Body of pancreas (tissue), 4 donors: ENCODE data around the gene MICB.

Experiments used
- POLR2A ChIP-seq, 3 donors: fragments of 450-650 bp; IDR thresholded peaks; one replicate each; pipeline ENCODE4 v1.6.1; 2016; ENCODE audit warnings: antibody characterized with exemption in 3 of 3, mild to moderate bottlenecking in 2 of 3
- TF ChIP-seq, protein P1 (sequence below), 7 experiments: fragments of 450-650 bp in 4 of 7; fragments of 200-600 bp in 3 of 7; sonication (generic) in 3 of 7; IDR thresholded peaks; one replicate each; pipeline ENCODE4 v1.5.1; 2016 to 2019; ENCODE audit warnings: antibody characterized with exemption in 7 of 7

DNA sequence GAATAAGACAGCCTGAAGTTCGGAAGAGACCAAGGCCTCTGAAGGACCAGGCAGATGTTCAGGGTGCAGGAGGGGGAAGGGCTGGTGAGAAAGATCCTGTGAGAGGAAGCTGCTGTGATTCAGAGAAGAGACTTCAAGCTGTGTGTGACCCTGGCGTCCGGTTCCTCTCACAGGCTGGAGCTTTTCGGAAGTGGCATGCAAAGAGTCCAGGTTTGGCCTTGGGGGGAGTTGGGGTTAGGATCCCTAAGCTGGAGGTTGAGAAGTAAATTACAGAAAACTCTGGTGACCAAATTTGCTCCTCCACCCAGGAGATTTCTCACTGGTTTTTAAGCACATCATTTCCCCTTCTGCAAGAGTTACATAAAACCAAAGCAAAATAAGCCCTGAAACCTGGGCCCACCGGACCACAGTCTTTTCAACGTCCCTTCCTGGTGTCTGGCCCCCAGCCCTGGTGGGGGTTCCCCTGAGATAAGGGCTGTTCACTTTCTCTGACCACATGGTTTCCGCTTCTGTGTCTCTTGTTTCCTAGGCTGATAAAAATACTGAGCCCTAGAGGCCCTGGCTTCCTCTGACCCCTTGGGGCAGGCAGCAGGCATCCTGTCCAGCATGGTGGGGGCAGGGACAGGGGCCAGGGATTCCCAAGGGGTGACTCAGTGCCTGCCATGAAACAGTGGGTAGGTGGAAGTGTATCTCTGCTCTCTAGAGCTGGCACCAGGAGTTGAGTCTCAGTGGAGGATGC is 62.2 kb downstream of the MICB start:
- TF ChIP-seq, protein P1, sequence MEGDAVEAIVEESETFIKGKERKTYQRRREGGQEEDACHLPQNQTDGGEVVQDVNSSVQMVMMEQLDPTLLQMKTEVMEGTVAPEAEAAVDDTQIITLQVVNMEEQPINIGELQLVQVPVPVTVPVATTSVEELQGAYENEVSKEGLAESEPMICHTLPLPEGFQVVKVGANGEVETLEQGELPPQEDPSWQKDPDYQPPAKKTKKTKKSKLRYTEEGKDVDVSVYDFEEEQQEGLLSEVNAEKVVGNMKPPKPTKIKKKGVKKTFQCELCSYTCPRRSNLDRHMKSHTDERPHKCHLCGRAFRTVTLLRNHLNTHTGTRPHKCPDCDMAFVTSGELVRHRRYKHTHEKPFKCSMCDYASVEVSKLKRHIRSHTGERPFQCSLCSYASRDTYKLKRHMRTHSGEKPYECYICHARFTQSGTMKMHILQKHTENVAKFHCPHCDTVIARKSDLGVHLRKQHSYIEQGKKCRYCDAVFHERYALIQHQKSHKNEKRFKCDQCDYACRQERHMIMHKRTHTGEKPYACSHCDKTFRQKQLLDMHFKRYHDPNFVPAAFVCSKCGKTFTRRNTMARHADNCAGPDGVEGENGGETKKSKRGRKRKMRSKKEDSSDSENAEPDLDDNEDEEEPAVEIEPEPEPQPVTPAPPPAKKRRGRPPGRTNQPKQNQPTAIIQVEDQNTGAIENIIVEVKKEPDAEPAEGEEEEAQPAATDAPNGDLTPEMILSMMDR (IDR thresholded peaks at IDR 0.05) = no peak
- no peak for TF ChIP-seq POLR2A (IDR thresholded peaks at IDR 0.05)
